Endothelial cell of umbilical vein (primary cell): Measurements from ENCODE around the gene EPHA5.

ENCODE experiments used
- EZH2 ChIP-seq: IDR thresholded peaks from 2 replicates; pipeline ENCODE4 v1.6.1; 2012; ENCODE audit warnings: borderline replicate concordance, low read depth, mild to moderate bottlenecking, moderate library complexity, low read length, inconsistent platforms; ENCODE audit not compliant: severe bottlenecking
- GATA2 ChIP-seq: IDR thresholded peaks from 2 replicates; pipeline ENCODE4 v1.7.0; 2011; ENCODE audit warnings: low read depth, mild to moderate bottlenecking, moderate library complexity, mixed read lengths, low read length; ENCODE audit not compliant: insufficient read length, insufficient read depth
- JUN ChIP-seq: IDR thresholded peaks from 2 replicates; pipeline ENCODE4 v1.6.1; 2011; ENCODE audit warnings: borderline replicate concordance, low read depth; ENCODE audit not compliant: insufficient read length, insufficient read depth
- MYC ChIP-seq: IDR thresholded peaks from one replicate; pipeline ENCODE4 v1.6.1; 2011; ENCODE audit warnings: mild to moderate bottlenecking, low read depth, low read length
- POLR2A ChIP-seq: IDR thresholded peaks from 2 replicates; pipeline ENCODE4 v1.6.1; 2012; ENCODE audit warnings: low read depth, mild to moderate bottlenecking, control low read depth, low read length
- POLR2AphosphoS5 ChIP-seq: IDR thresholded peaks from 2 replicates; pipeline ENCODE4 v1.6.1; 2012; ENCODE audit warnings: low read depth, mild to moderate bottlenecking, control low read depth, low read length, moderate library complexity; ENCODE audit not compliant: insufficient read depth
- TF ChIP-seq, protein P1 (sequence below), 2 donors: IDR thresholded peaks; 1 replicate in 1 of 2; 2 replicates in 1 of 2; pipeline ENCODE4 v1.5.1; 2011; ENCODE audit warnings: low read length in 2 of 2, mild to moderate bottlenecking in 2 of 2, moderate library complexity in 2 of 2, control low read depth in 1 of 2, inconsistent platforms in 1 of 2, low read depth in 1 of 2; ENCODE audit not compliant: insufficient read depth in 1 of 2; ENCODE audit errors: extremely low read depth in 1 of 2

DNA sequence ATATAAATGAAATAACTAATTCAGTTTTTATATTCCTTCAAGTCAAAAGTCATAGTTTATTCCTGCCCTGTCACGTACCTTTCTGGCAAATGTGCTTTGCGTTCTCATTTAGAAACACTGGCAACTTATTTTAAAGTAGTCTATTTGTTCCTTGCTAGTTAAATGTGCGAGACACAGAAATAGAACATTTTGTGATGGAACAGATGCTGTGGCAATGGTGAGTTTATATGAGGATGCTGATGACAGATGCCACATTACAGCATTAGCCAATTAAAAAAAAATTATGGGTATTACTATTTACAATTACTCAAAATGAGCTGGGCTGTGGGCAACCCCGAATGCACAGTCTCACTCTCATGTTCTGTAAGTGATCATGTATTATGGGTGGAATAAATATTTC is 26.1 kb upstream of the EPHA5 start:
- TF ChIP-seq, protein P1, sequence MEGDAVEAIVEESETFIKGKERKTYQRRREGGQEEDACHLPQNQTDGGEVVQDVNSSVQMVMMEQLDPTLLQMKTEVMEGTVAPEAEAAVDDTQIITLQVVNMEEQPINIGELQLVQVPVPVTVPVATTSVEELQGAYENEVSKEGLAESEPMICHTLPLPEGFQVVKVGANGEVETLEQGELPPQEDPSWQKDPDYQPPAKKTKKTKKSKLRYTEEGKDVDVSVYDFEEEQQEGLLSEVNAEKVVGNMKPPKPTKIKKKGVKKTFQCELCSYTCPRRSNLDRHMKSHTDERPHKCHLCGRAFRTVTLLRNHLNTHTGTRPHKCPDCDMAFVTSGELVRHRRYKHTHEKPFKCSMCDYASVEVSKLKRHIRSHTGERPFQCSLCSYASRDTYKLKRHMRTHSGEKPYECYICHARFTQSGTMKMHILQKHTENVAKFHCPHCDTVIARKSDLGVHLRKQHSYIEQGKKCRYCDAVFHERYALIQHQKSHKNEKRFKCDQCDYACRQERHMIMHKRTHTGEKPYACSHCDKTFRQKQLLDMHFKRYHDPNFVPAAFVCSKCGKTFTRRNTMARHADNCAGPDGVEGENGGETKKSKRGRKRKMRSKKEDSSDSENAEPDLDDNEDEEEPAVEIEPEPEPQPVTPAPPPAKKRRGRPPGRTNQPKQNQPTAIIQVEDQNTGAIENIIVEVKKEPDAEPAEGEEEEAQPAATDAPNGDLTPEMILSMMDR (IDR thresholded peaks at IDR 0.05; ENCODE audit: extremely low read depth in 1 of 2, insufficient read depth in 1 of 2, low read depth in 1 of 2, low read length in 2 of 2): no peak
- TF ChIP-seq POLR2AphosphoS5: no peak
- no peak for TF ChIP-seq POLR2A
- TF ChIP-seq EZH2: no peak
- TF ChIP-seq JUN: no peak
- no peak for TF ChIP-seq MYC
- TF ChIP-seq GATA2: no peak
